Karpas-422 (cell line): Measurements from ENCODE around the gene STKLD1. TPM values are rescaled to one million over a fixed set of nuclear protein-coding genes. Genes with fewer than 3 reads are reported as not detected.

Experiments
- DNase-seq: peaks from one replicate; pipeline ENCODE4 v3.0.0-alpha.2; 2015
- H2AFZ ChIP-seq: fragments of 200-600 bp; sonication (generic); 2 replicates; pipeline ENCODE4 v1.6.1; 2014; ENCODE audit warnings: antibody characterized with exemption, low read length, mixed read lengths
- H3K27ac ChIP-seq: fragments of 200-600 bp; sonication (generic); 2 replicates; pipeline ENCODE4 v1.5.1; 2014; ENCODE audit warnings: mild to moderate bottlenecking, low read length, moderate library complexity
- H3K27me3 ChIP-seq: fragments of 200-600 bp; sonication (generic); 2 replicates; pipeline ENCODE4 v1.6.1; 2014; ENCODE audit warnings: low read length, mixed read lengths
- H3K36me3 ChIP-seq: fragments of 200-600 bp; sonication (generic); 2 replicates; pipeline ENCODE4 v1.6.1; 2014; ENCODE audit warnings: low read length, mixed read lengths; ENCODE audit not compliant: insufficient read depth
- H3K4me1 ChIP-seq: fragments of 200-600 bp; sonication (generic); 2 replicates; pipeline ENCODE4 v1.6.1; 2014; ENCODE audit warnings: mild to moderate bottlenecking, low read length, mixed read lengths
- H3K4me2 ChIP-seq: fragments of 200-600 bp; sonication (generic); 2 replicates; pipeline ENCODE4 v1.6.1; 2014; ENCODE audit warnings: low read length, low read depth, mild to moderate bottlenecking; ENCODE audit not compliant: poor library complexity, severe bottlenecking
- H3K4me3 ChIP-seq: fragments of 200-600 bp; sonication (generic); 2 replicates; pipeline ENCODE4 v1.5.1; 2014; ENCODE audit warnings: mild to moderate bottlenecking, antibody characterized with exemption, low read length, mixed read lengths
- H3K79me2 ChIP-seq: fragments of 200-600 bp; sonication (generic); 2 replicates; pipeline ENCODE4 v1.6.1; 2014; ENCODE audit warnings: mild to moderate bottlenecking, low read length, mixed read lengths
- H3K9ac ChIP-seq: fragments of 200-600 bp; sonication (generic); 2 replicates; pipeline ENCODE4 v1.6.0; 2014; ENCODE audit warnings: low read length
- H3K9me2 ChIP-seq: fragments of 200-600 bp; sonication (generic), shearing (Covaris generic); replicated peaks from 2 replicates; pipeline ENCODE4 v1.6.0; 2014; ENCODE audit warnings: mild to moderate bottlenecking, low read length, moderate library complexity; ENCODE audit not compliant: insufficient read depth
- H3K9me3 ChIP-seq: fragments of 300-700, 200-600 bp; sonication (generic); 2 replicates; pipeline ENCODE4 v1.6.1; 2014; ENCODE audit warnings: low read length, mixed read lengths
- H4K20me1 ChIP-seq: fragments of 200-600 bp; sonication (generic); 2 replicates; pipeline ENCODE4 v1.6.1; 2014; ENCODE audit warnings: mild to moderate bottlenecking, antibody characterized with exemption, low read length, low read depth; ENCODE audit not compliant: insufficient read depth
- total RNA-seq: library from RNA; depleted of rRNA; stranded (reverse); fragments of >200 nt; shearing (Covaris generic); gene quantifications from 2 replicates; pipeline ENCODE4 v1.2.3, GENCODE V29; 2014; ENCODE audit warnings: low replicate concordance

STKLD1 gene
- total RNA-seq, 1 experiment from 2014 or later: 0.93 TPM

- H4K20me1 ChIP-seq: peaks cover 6% of the 10 kb centered on the region; the same call in 1 of the 2 replicates
- no peaks in the 10 kb centered on the region for H3K9me2 ChIP-seq
- H3K27me3 ChIP-seq: no peaks in the 10 kb centered on the region
- no peak overlapping the region for H2AFZ ChIP-seq
- no peaks in the 10 kb centered on the region for H3K9me3 ChIP-seq
- no peak overlapping the region for H3K9ac ChIP-seq
- H3K27ac ChIP-seq: no peak overlapping the region
- no peak overlapping the region for H3K4me2 ChIP-seq
- H3K4me3 ChIP-seq: no peak overlapping the region
- peaks cover 5% of the 10 kb centered on the region for H3K4me1 ChIP-seq
- H3K36me3 ChIP-seq: peaks cover 9% of the 10 kb centered on the region; the same call in 1 of the 2 replicates
- H3K79me2 ChIP-seq: peaks cover 14% of the 10 kb centered on the region
- DNase-seq: no peak
These were observed 34.6 kb upstream of the STKLD1 start for GRCh38 chr9:133341369-133342068.

GRCh38 chr9:133342069-133342406 lies 34.1 kb upstream of the STKLD1 start:
- Histone ChIP-seq H3K9ac (no peak overlapping the region), H3K27ac (no peak overlapping the region), H3K4me3 (no peak overlapping the region), H3K36me3 (peaks cover 9% of the 10 kb centered on the region; the same call in 1 of the 2 replicates), H3K4me1 (peaks cover 8% of the 10 kb centered on the region), H4K20me1 (peaks cover 6% of the 10 kb centered on the region; the same call in 1 of the 2 replicates), H3K27me3 (no peaks in the 10 kb centered on the region), H3K9me3 (no peaks in the 10 kb centered on the region), H3K9me2 (no peaks in the 10 kb centered on the region), H3K79me2 (peaks cover 19% of the 10 kb centered on the region), H3K4me2 (no peak overlapping the region), H2AFZ (no peak overlapping the region)
- no peak for DNase-seq

DNA sequence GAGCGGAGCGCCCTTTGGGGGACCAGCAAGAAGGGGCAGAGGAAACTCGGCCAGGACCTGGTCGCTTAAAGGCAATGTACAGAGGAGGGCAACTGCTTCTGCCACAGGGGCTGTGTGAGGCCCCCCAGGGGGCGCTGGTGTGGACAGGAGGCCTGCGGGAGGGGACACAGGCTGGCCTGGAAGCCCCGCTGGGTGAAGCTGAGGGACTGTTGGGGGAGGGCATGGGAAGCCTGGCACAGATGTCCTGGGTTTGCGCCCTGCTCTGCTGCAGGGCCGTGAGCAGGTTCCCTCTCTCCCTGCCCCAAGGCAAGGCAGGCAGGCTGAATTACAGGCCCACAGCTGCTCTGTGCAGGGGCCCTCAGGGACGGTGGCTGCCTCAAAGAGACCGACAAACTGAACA lies 33.6 kb upstream of the STKLD1 start:
- no peaks in the 10 kb centered on the region for H3K9me2 ChIP-seq
- no peak overlapping the region for H3K27ac ChIP-seq
- H2AFZ ChIP-seq: no peak overlapping the region
- H4K20me1 ChIP-seq: peaks cover 6% of the 10 kb centered on the region; the same call in 1 of the 2 replicates
- peaks cover 9% of the 10 kb centered on the region; the same call in 1 of the 2 replicates for H3K36me3 ChIP-seq
- peaks cover 8% of the 10 kb centered on the region for H3K4me1 ChIP-seq
- no peak overlapping the region for H3K9ac ChIP-seq
- H3K79me2 ChIP-seq: peaks cover 24% of the 10 kb centered on the region
- no peaks in the 10 kb centered on the region for H3K27me3 ChIP-seq
- H3K9me3 ChIP-seq: no peaks in the 10 kb centered on the region
- no peak for DNase-seq
- H3K4me2 ChIP-seq: no peak overlapping the region
- no peak overlapping the region for H3K4me3 ChIP-seq

- H4K20me1 ChIP-seq: peaks cover 15% of the 10 kb centered on the region
- no peak overlapping the region for H2AFZ ChIP-seq
- no peak overlapping the region for H3K4me3 ChIP-seq
- H3K9me3 ChIP-seq: no peaks in the 10 kb centered on the region
- H3K27ac ChIP-seq: no peak overlapping the region
- no peaks in the 10 kb centered on the region for H3K27me3 ChIP-seq
- peaks cover 18% of the 10 kb centered on the region for H3K36me3 ChIP-seq
- no peak overlapping the region for H3K9ac ChIP-seq
- no peak for DNase-seq
- H3K4me1 ChIP-seq: peaks cover 9% of the 10 kb centered on the region
- no peak overlapping the region for H3K4me2 ChIP-seq
- peaks cover 38% of the 10 kb centered on the region for H3K79me2 ChIP-seq
- no peaks in the 10 kb centered on the region for H3K9me2 ChIP-seq
These were observed 32.1 kb upstream of the STKLD1 start for GRCh38 chr9:133344071-133344470.

GRCh38 chr9:133344979-133345378 lies 31.2 kb upstream of the STKLD1 start:
- Histone ChIP-seq H2AFZ (no peak overlapping the region), H3K36me3 (peaks cover 27% of the 10 kb centered on the region), H3K9ac (no peak overlapping the region), H3K27me3 (no peaks in the 10 kb centered on the region), H3K27ac (no peak overlapping the region), H4K20me1 (peaks cover 24% of the 10 kb centered on the region), H3K9me2 (no peaks in the 10 kb centered on the region), H3K9me3 (no peaks in the 10 kb centered on the region), H3K4me2 (no peak overlapping the region), H3K4me1 (peaks cover 18% of the 10 kb centered on the region), H3K79me2 (peaks cover 47% of the 10 kb centered on the region), H3K4me3 (no peak overlapping the region)
- DNase-seq: no peak

- Histone ChIP-seq H4K20me1 (peaks cover 26% of the 10 kb centered on the region), H3K27ac (no peak overlapping the region), H3K4me1 (peaks cover 25% of the 10 kb centered on the region), H3K9ac (no peak overlapping the region), H3K79me2 (peaks cover 51% of the 10 kb centered on the region), H3K4me3 (no peak overlapping the region), H2AFZ (no peak overlapping the region), H3K4me2 (no peak overlapping the region), H3K27me3 (no peaks in the 10 kb centered on the region), H3K9me3 (no peaks in the 10 kb centered on the region), H3K9me2 (no peaks in the 10 kb centered on the region), H3K36me3 (peaks cover 31% of the 10 kb centered on the region)
- DNase-seq: no peak
These were observed 30.6 kb upstream of the STKLD1 start for GRCh38 chr9:133345596-133345995.

GRCh38 chr9:133346021-133346785 lies 30.0 kb upstream of the STKLD1 start:
- peaks cover 26% of the 10 kb centered on the region for H4K20me1 ChIP-seq
- peak overlapping the region; percentile 95 for H3K9ac ChIP-seq
- no peak for DNase-seq
- H3K4me3 ChIP-seq: peak overlapping the region; percentile 100
- no peaks in the 10 kb centered on the region for H3K27me3 ChIP-seq
- H3K79me2 ChIP-seq: peaks cover 51% of the 10 kb centered on the region
- no peaks in the 10 kb centered on the region for H3K9me2 ChIP-seq
- H2AFZ ChIP-seq: no peak overlapping the region
- peaks cover 31% of the 10 kb centered on the region for H3K36me3 ChIP-seq
- H3K9me3 ChIP-seq: no peaks in the 10 kb centered on the region
- peak overlapping the region; percentile 66 for H3K4me2 ChIP-seq
- H3K27ac ChIP-seq: no peak overlapping the region
- peaks cover 28% of the 10 kb centered on the region for H3K4me1 ChIP-seq

DNA sequence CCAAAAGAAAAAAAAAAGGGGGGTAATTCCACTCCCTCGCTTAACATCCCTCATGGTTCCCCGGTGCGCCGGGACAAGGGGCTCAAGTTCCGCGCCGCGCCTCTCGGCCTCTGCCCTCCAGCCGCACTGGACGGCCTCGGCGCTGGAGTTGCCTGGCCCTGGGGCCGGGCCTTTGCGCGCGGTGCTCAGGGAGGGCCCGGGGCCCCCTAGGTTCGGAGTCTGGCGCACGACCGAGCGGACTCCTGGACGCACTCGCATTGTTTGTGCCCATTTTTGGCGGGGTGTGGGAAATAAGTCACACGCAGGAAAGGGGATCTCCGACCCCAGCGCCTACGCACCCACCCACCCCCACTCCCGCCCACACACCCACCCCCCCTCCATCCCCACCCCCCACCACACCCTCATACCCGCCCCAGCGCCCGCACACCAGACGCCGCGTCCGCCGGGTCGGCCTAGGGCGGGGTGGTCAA lies 28.6 kb upstream of the STKLD1 start:
- Histone ChIP-seq H4K20me1 (peaks cover 29% of the 10 kb centered on the region), H3K4me1 (peaks cover 32% of the 10 kb centered on the region), H3K9me3 (no peaks in the 10 kb centered on the region), H3K27me3 (no peaks in the 10 kb centered on the region), H3K27ac (0 out of 2 replicates have a peak overlapping the region, but pooled peaks have one; percentile 29), H3K9ac (peak overlapping the region; percentile 95), H2AFZ (no peak overlapping the region), H3K9me2 (no peaks in the 10 kb centered on the region), H3K4me3 (peak overlapping the region; percentile 100), H3K4me2 (peak overlapping the region; percentile 93), H3K79me2 (peaks cover 51% of the 10 kb centered on the region), H3K36me3 (peaks cover 41% of the 10 kb centered on the region)
- DNase-seq: peak; percentile 73
